Activated T-cell treated with anti-CD3 and anti-CD28 coated beads for 24 hours (primary cell): ENCODE measurements around the gene PRICKLE1.

Experiments used
- DNase-seq: peaks from one replicate; pipeline ENCODE4 v3.0.0-alpha.2; 2020; ENCODE audit warnings: low read depth

PRICKLE1 gene

DNA sequence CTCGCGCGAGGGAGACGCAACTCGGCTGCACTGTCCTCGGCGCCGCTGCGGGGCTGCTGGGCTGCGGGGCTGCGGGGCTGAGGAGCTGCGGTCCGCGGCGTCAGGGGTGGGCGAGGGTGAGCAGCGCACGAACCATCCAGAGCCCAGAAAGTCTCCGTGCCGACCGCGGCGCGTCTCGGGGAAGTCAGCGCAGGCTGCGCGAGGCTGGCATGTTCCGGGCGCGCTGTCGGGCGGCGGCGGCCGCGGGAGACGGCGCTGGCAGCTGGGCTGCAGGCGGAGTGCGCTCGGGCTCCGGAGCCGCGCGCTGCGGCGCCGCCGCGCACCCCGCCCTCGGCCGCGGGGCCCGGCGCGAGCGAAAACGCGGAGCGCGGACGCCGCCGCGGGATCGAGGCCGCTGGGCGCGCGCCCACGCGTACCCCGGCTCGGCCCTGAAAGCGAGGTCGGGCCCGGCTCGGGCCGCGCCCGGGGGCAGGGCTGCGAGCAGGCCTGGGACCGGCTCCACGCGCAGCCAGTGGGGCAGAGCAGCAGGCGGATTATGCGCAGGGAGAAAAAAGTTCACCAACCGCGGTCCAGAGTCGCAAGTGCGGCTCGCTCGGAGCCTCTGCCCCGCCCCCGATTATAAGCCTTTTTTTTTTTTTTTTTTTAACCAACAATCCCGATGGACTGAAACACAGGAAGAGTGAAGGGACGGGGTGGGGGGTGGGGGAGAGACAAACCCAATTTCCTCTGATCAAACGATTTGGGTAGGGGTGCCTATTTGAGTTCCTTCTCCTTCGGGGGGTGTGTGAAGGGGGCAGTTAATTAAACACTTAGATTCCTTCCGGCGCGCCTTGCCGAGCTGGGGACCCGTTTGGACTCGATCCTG is at the start of gene PRICKLE1:
TSS of gene PRICKLE1 (minus strand) at position 282 of the 865 bp plus-strand sequence. CDS start 117,230 bp downstream, outside the sequence.
- DNase-seq, result peak; percentile 6

DNA sequence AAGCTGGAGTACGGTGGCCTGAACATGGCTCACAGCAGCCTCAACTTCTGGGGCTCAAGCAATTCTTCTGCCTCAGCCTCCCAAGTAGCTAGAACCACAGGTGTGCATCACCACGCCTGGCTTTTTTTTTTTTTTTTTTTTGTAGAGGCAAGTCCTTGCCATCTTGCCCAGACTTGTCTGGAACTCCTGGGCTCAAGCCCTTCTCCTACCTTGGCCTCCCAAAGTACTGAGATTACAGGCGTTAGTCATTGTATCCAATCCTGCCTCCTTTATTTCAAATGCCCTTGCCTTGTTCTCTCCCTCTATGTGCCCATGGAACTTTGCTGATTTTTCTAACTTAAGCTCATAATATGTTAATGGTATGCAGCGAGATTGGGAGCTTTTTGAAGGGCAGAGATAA is 49.2 kb upstream of the PRICKLE1 start:
- no peak for DNase-seq

DNA sequence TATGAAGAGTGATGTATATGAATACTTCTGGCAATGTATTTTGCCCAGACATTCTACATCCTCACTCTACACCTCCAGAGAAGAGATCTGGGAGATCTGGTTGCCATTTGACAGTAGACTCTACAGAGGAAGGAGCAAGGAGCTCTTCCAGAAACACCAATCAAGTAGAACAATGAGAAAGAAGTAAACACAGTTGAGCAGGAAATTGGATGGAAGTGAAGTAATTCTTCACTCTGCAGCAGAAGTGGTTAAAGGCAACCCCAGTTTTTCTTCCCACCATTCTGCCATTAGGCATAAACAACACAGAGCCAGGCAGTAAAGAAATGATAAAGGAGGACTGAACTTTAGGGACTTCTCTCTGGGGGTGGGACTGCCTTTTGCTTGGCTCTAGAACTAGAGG is 48.5 kb upstream of the PRICKLE1 start:
- DNase-seq, result no peak

DNA sequence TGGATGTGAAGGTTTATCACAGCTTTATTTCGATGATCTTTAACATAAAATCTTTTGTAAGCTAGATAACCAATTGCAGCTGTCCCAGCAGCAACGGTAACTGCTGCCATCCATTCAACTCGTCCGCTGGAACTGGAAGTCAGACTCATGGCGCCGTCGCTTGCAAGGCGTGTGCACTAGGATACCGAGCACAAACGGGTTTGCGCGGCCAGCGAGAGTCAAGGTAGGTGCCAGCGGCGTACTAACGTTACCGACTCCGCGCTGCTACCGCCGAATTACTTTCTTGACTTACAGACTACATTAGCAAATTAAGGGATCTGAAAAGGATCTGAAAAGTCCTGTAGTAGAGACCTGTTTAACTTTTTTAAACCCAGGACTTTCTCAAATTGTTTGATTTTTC is 47.4 kb upstream of the PRICKLE1 start:
- DNase-seq, result no peak

DNA sequence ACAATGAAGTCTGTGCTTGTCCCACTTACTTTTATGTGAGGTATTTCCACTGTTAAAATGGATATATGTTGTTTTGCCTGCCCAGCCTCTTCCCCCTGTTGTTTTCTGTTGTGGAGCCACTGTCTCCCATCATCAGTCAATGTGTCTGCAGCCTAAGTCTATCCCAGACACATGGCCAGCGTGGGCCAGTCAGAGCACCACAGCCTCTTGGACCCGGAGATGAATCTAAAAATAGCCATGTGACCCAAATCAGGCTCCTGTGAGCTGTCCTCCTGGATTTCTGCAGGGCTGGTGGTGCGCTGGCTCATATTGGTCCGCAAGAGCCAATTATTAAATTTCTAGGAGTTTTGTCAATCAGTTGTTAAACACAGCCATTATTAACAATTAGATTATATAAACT is 44.0 kb upstream of the PRICKLE1 start:
- no peak for DNase-seq

DNA sequence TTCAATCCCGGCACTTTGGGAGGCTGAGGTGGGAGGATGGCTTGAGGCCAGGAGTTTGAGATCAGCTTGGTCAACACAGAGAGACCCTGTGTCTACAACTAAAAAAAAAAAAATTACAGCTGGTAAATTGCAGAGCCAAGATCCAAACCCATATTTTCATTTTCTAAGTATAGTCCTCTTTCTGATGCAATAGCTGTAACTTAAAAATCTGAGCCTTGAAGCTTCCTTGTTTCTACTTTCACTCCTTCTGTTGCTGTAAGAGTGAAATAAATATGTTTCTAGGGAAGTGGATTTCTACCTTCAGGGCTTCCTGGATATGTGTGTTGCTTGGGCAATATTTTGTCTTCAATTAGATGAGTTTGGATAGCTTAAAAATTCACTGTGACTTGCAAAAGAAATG is 42.0 kb upstream of the PRICKLE1 start:
- DNase-seq, result no peak

DNA sequence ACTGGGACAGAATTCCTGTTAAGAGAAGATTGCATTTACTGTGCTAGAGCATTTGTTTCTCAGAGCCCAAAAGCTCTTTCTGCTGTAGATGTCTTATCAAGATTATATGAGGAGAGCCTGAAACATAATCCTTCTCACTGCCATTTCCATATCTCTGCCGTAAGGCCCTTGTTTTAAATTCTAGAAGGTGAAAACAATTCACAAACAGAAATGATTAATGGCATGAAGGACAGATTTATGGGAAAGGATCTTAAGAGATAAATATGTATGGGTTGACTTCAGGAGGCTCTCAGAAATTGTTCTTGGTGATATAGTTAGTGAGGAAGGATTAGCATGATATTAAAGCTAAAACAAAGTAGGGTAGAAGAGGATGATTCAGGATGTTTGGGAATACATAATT is 40.8 kb upstream of the PRICKLE1 start:
- no peak for DNase-seq

DNA sequence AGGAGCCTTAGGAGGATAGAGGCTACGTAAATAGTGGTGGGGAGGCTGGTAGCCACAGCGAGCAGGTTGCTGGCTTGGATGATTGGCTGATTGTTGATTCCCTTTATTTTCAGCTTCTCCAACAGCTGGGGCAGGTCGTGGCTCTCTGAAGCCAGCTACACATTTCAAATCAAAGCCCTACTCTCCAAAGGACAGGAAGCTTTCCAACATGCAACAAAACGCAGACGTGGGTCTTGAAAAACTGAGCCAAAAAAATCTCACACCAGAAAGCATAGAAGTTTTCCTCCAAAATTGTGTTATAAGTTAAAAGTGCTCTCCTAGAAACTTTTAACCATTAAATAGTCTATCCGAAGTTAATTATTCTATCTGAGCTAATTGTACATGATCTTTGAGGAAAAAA is 37.6 kb upstream of the PRICKLE1 start:
- no peak for DNase-seq

DNA sequence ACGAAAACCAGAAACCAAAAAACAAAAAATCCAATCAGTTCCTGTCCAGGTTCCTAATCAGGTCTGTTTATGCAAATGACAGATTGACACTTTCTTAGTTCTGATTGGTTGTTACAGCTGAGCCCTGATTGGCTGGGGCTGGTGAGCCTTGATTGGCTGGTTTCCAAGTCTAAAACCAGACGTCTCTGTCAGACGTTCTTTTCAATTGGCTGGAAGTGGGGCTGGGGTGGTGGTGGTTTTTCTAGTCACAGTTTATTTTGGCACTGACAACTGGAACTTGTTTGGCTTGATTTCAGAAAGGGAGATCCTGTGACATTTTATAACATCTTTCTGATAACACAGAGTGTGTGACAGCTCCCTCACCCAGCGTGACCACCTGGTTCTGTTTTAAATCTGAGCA is 36.1 kb upstream of the PRICKLE1 start:
- DNase-seq, result no peak

DNA sequence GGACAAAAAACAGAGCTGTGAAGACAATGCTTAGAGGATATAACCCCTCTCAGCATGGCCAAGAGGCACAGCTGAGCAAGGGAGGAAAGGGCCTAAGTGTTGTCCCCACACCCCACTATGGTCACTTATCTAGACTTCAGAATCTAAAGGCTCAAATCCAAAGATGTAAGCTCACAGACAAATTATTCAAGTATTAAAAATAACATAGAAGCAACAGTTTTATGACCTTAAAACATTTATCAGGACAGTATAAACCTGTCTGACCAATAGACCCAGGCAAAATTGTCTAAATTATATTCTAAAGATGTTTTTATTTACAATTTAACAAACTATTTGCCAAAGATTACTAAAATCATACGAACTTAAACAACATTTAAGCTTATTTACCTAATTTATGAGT is 28.1 kb upstream of the PRICKLE1 start:
- DNase-seq, result no peak

DNA sequence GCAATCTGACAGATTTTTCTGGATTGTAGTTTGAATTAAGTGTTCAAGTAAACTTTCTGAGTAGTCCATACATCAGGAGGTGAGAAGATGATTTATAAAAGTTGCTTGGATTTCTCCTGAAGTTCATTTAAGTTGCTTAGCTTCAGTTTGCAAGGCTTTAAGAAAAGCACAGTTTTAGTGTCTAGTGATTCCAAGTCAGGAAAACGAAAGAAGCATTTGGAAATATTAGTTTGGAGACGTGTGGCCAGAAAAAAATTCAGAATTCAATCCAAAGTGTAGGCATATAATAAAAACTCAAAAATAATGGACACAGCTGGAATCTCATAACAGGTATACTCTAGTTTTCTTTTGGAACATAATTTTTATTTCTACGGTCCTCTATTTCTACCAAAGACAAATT is 25.5 kb upstream of the PRICKLE1 start:
- no peak for DNase-seq

DNA sequence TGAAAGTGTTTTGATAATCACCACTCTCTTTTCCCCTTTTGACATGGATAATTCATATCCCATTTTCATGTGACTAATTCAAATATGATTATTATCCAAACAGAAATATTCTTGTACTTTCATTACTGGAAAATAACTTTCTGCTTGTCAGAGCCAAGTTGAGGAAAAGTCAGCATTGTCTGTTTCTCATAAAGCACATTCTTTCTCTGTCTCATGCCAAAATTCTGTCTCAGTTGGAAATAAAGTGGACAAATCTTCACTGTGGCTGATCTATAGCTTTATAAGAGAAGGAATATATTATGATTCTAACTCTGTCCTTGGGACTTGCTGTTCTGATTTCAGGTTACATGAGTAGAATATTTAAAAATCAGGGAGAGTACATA is 22.7 kb upstream of the PRICKLE1 start:
- no peak for DNase-seq

DNA sequence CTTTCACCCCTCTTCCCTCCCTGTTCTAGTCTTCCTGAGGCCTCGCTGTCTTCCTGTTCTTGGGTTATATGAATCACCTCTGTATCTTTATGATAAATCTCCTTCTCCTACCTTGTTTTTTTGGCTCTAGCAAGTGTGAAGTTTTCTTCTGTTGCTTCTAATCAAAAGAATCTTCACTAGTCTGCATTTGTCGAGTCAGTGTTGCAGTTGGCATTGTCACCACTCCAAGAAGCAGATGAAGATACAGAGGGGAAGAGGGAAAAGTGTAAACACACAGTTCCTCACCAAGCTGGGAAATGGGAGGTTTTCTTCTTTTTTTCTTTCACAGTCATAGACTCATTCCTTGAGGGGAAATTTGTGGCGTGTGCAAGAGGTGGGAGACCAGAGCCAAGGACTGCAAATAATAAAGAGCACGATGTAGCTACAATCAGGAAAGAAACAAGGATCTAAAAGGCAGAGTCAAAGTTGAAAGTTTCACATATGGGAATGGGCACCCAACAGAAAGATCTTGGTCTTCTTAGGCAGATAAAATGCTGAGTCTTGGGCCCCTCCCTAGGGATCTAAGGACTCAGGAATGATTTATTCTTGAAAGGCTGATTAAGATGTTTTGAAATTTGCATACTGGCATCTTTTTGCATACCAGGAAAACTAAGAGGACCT is 22.2 kb upstream of the PRICKLE1 start:
- DNase-seq, result no peak

DNA sequence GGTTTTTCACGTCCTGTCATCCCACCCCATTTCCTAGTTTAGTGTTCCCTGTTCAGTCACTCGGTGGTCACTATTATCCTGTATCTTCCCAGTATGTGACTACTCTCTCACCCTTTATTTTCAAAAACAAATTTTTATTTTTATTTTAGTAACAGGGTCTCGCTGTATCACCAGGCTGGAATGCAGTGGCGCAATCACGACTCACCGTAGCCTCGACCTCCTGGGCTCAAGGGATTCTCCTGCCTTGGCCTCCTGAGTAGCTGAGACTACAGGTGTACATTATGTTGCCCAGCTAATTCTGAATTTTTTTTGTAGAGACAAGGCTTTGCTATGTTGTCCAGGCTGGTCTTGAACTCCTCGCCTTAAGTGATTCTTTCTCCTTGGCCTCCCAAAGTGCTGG is 20.1 kb upstream of the PRICKLE1 start:
- no peak for DNase-seq

DNA sequence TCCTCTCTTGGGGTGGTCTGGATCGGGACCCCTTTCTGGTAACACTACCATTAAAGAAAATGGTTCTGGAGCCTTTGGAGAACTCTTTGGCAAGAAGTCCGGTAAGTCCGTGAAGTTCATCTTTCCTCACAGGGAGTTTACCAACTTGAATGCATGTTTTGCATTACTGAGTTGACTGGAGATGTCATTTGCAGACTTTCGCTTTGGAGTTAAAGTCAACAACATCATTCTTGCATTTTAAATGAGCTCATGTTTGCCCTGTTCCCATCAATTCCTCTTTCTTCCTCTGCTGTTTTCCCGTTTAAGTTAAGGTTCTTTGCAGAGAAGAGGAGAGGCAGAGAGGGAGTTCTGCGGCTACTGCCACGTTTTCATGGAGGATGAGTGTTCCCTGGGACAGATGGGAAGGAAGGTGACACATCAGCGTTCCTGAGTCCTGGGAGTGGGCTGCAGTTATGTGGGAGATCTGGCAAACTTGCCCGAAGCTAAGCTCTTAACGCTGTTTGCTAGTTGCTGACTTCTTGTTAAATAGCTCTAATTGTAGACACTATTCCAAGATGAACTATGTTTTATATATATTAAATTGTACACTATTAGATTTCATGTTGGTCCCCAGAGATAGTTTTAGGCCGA is 18.8 kb upstream of the PRICKLE1 start:
- DNase-seq, result no peak

DNA sequence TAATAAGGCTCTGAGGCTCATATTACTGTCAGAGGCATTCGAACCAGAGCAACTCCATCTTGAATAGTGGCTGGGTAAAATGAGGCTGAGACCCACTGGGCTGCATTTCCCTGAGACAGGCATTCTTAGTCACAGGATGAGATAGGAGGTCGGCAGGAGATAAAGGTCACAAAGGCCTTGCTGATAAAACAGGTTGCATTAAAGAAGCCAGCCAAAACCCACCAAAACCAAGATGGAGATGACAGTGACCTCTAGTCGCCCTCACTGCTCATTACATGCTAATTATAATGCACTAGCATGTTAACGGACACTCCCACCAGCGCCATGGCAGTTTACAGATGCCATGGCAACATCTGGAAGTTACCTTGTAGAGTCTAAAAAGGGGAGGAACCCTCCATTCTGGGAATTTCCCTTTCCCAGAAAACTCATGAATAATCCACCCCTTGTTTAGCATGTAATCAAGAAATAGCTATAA is 18.1 kb upstream of the PRICKLE1 start:
- no peak for DNase-seq

DNA sequence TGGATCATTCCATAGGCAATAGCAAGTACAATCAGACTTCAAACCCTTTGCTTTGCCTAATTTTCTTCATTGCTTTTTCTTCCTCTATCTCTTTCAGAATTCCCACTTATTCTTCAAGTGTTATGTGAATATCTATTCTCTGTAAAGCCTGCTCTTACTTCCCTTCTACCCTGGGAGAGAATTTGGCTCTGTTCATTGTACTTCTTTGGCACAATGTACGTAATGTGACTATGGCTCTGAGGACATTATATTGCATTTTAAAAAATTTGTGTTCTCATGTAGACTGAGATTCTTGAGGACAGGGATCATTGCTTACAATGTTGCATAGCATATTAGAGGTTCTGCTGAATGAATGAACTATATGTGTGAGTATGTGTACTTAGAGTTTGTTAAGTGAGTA is 16.9 kb upstream of the PRICKLE1 start:
- DNase-seq, result no peak

DNA sequence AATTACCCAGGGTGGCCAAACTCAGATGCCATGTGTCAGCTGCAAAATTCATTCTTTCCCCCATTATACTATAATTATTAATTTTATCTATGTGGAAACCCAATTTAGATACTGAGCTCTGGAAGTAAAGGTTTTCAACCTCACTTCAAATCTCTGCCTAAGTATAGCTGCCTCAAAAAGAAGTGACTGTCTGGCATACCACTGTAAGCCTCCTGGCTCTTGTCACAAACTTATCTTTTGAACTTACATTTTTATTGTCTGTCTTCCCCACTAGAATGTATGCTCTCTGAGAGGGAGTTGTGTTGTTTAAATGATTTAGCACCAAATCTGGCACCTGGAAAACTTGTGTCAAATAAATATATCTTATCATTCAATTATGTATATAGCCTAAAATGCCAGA is 16.1 kb upstream of the PRICKLE1 start:
- DNase-seq, result no peak

DNA sequence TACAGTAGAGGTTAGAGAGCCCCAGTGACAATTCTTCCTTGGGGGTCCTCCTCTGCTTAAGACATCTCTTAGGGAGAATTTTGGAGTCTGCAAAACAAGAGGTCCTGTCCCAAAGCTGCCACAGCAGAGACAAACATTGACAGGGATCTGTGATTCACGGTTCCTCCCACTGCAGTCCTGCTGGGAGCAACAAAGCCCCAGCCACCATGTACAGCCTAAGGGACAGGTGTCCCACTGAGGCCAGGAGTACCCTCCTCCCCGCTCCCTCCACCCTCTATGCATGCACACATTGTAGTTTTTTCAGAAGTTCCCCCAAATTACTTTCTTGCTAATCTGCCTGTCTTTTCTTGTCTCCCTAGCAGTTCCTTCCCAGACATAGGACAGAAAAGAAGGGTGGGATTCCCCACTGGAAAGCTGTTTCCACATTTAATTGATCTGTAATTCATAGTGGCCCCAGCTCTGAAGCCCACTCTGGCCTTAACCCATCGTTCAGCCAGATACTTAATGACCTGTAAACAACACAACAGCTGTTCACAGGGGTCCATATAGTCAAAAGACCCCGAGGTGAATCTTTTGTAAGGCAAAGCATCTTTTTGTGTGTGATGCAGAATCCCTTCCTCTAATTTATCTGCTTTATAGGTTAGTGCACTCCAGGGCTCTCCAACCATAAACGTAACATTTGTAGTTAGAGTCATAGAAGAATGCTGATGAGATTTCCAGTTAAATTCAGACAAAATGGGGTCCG is 13.9 kb upstream of the PRICKLE1 start:
- no peak for DNase-seq

DNA sequence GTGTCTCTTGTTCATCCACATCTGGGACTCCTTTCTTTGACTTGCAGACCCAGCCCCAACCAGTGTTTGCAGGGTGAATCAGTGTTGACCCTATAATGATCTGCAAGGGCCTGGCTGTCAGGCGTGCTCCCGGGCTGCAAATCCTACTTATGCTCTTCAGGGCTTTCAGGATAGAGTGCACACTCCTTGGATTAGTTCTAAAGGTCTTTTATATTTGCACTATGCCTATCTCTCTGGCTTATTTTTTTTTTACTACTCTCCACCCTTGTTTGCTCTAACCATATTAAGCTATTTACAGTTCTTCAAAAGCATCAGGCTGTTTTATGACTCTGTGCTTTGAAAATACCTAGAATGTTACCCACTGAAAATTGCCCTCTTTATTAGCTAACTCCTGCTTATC is 4.3 kb upstream of the PRICKLE1 start:
- DNase-seq, result no peak

DNA sequence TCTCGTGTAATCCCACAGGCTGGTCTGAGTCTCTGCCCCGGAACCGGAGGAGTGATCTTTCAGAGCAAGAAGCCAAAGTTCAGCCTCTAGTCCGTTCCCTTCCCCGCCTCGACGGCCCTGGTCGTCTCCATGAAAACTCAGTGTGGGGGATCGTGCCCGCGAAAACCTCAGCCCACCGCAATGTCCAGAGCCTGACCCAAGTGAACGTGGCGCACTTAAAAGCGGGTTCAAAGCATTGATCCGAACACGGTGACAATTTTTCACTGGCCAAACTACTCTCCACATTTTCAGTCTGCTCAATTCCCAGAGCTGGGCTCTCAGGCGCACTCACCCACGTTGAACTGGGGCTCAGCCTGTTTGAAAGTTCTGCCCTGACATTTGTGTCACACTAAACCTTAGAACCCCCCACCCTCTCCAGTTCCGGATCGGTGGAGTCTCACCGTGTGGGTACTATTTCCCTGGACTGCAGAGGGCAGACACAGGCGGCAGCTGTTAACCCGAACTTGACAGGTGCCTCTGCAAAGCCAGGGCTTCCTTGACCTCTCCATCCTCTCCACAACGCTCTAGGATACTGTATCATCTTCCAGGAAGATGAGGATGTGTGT is 886 bp upstream of the PRICKLE1 start:
- no peak for DNase-seq
